Neural cell (in vitro differentiated cells): ENCODE results near the gene CENPV.

Experiments used
- CTCF ChIP-seq: fragments of 450-650 bp; IDR thresholded peaks from 2 replicates; pipeline ENCODE4 v1.5.1; 2014; ENCODE audit warnings: antibody characterized with exemption, mild to moderate bottlenecking, moderate library complexity; ENCODE audit not compliant: poor library complexity, severe bottlenecking
- EP300 ChIP-seq: fragments of 450-650 bp; conservative IDR thresholded peaks from 2 replicates; pipeline ENCODE4 v1.6.1; 2014; ENCODE audit warnings: antibody characterized with exemption, mild to moderate bottlenecking, moderate library complexity; ENCODE audit not compliant: poor library complexity, severe bottlenecking
- EZH2 ChIP-seq: fragments of 200-600, 300-800 bp; shearing (Covaris generic), sonication (generic); IDR thresholded peaks from 2 replicates; pipeline ENCODE4 v1.6.1; 2014; ENCODE audit warnings: antibody characterized with exemption, low read length, borderline replicate concordance, mild to moderate bottlenecking; ENCODE audit not compliant: insufficient read depth, poor library complexity, severe bottlenecking
- MXI1 ChIP-seq: fragments of 450-650 bp; conservative IDR thresholded peaks from 2 replicates; pipeline ENCODE4 v1.6.1; 2014; ENCODE audit warnings: antibody characterized with exemption, mild to moderate bottlenecking; ENCODE audit not compliant: poor library complexity, severe bottlenecking
- POLR2AphosphoS5 ChIP-seq: IDR thresholded peaks from 2 replicates; pipeline ENCODE4 v1.6.1; 2012
- RAD21 ChIP-seq: fragments of 450-650 bp; conservative IDR thresholded peaks from 2 replicates; pipeline ENCODE4 v1.6.1; 2014; ENCODE audit warnings: antibody characterized with exemption, mild to moderate bottlenecking, moderate library complexity
- TAF1 ChIP-seq: IDR thresholded peaks from 2 replicates; pipeline ENCODE4 v1.6.1; 2012; ENCODE audit warnings: low read depth

DNA sequence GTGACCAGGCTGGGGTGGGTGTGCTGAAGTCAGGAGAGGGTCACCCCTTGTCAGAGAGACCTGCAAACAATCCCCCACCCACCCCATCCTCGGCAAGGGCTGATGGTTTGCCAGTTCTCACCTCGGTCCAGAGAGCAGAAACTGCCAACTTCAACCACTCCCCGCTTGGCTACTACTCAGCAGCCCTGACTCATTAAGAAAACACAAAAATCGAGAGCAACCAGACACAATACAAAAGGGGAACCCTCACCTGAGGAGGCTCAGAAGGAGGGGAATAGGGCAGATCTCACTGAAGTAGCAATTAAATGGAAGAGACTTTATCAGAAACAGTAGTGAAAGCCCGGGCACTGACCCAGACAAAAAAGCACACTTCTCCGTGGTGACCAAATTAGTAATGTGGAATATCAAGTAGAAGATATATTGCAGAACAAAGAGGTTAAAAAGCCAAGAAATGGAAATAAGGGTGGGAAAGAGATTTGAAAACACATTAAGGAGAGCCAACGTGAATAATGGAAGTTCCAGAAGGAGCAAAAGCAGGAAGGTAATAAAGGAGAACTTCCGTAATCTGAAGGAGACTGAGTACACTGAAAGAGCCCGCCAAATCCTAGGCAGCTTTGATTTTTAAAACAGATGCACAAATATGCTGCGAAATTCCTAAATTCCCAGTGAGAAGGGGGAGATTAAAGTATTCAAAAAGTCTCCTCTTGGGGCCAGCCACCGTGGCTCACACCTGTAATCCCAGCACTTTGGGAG is 23.6 kb downstream of the CENPV start:
- no peak for TF ChIP-seq CTCF
- no peak for TF ChIP-seq EZH2
- no peak for TF ChIP-seq EP300
- TF ChIP-seq TAF1 = no peak
- TF ChIP-seq POLR2AphosphoS5 = no peak
- no peak for TF ChIP-seq RAD21
- TF ChIP-seq MXI1 = no peak
